ENCODE results near the gene TYMP.

TYMP gene

GRCh38 chr22:50504369-50505211 is 25.2 kb downstream of the TYMP start:
- DNase-seq: no peak

- no peak for DNase-seq
These were observed 26.2 kb downstream of the TYMP start for GRCh38 chr22:50503475-50504145.

DNA sequence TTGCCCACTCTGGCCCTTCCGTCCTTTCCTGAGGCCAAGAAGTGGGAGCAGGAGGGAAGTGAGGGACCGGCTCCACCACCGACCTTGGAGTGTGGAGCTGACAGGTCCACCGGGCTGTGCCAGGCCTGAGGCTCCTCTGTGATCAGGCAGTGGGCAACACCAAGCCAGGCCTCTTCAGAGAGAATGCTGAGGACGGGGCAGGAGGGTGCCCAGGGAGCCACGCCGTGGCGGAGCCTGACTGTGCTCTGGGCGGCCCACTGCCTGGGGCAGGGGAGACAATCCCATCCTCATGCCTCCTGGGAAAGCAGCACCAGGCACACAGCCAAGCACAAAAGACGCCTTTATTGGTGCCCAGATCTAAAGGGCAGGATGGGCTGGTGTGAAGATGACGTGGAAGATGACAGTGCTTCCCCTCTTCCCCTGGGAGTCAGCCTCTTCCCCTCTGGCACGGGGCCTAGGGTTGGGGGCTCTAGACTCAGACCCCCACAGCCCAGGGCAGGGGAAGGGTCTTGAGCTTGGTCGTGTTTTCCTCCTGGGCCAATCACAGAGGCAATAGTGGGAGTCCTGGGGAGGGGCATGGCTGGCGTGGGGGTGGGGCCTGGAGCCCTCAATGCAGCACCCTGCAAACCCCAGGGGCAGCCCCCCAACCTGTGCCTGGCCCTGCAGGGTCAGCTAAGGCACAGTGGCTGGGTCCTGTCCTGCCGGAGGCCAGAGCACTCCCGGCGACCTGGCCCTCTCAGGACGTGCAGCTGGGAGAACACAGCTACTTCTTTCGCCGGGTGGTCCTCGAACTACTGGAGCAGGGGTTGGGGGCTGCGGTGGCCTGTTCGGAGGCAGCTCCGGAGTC is 27.0 kb downstream of the TYMP start:
- no peak for DNase-seq

DNA sequence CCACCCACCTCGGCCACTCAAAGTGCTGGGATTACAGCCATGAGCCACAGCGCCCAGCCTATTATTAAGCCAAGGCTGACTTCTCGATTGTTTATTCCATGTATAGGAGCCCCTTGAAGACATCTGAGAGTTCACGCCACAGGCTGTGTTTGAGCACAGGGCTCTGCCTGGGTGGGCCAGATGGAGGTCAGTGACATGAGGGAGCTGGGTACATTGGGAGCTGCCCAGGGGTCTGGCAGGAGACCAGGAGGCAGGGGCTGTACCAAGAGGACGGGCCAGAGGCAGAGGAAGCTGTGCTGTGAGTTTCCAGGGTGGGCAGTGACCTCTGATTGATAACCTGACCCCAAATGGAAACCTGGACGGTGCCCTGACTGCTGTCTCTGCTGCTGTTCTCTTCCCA is 27.7 kb downstream of the TYMP start:
- no peak for DNase-seq

DNA sequence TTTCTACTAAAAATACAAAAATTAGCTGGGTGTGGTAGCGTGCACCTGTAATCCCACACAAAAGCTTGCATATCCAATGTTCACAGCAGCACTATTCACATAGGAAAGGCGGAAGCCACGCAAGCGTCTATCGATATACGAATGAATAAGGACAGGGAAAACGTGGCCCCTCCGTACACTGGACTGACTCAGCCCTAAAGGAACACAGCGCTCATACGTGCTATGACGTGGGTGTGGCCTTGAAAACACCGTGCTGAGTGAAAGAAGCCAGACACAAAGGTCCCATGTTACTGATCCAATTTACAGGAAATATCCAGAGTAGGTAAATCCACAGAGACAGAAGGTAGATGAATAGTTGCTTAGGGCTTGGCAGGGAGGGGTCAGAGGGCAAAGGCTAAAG is 29.4 kb downstream of the TYMP start:
- no peak for DNase-seq

DNA sequence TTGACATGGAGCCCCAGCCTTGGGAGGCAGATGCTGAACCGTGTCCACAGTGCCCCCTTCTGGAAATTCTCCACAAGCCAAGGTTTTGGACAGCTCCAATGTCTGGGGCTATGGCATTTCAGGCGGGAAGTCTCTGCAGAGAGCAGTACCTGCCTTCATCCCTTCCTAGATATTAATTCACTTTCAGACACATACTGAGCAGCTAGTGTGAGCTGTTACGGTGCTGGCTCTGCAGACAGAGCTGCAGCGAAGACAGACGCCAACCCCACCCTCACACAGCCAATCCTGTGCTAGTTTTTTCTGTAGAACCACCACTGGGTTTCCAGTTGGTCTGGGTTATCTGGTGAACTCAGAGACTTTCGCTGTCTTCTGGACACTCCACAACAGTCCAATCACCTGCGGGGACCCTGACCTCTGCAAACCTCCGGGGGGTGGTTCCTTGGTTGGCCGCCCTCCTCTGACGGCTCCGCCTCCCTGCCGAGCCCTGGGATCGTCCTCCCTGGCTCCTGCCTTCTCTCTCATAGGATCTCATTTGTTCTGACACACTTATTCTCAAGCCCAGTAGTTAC is 31.4 kb downstream of the TYMP start:
- DNase-seq: peak in 1 of 2 donors; percentile 59

GRCh38 chr22:50497093-50497492 is 32.7 kb downstream of the TYMP start:
- no peak for DNase-seq

DNA sequence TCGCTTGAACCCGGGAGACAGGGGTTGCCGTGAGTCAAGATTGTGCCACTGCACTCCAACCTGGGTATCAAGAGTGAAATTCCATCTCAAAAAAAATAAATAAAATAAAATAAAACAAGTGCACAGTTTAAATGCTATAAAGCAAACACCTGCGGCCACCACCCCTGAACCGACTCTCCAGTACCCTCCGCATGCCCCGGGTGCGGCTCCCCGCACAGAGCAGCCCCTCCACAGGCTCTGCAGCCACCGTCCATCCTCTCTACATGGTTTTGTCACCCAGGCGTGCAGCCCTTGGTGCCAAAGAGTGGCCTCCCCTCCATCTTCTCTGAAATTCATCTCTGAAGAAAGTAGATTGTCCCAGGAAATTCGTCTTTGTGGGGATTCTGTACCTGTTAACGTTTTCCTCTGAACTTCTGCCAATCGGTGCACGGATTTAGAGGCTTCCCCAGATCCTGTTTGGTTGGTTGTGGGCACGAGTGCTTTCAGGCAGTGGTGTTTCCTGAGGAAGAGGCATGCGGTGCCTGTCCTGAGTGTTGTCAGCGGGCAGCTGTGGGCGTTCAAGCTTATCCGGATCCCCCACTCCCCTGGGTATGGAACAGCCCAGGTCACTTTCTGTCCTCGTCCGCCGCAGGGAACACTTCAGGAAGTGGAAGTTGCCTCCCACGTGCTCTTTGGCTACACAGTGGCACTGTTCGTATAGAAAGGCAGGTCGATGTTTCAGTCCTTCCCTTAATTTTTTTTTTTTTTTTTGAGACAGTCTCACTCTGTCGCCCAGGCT is 39.1 kb downstream of the TYMP start:
- DNase-seq: peak in 1 of 2 donors; percentile 43

DNA sequence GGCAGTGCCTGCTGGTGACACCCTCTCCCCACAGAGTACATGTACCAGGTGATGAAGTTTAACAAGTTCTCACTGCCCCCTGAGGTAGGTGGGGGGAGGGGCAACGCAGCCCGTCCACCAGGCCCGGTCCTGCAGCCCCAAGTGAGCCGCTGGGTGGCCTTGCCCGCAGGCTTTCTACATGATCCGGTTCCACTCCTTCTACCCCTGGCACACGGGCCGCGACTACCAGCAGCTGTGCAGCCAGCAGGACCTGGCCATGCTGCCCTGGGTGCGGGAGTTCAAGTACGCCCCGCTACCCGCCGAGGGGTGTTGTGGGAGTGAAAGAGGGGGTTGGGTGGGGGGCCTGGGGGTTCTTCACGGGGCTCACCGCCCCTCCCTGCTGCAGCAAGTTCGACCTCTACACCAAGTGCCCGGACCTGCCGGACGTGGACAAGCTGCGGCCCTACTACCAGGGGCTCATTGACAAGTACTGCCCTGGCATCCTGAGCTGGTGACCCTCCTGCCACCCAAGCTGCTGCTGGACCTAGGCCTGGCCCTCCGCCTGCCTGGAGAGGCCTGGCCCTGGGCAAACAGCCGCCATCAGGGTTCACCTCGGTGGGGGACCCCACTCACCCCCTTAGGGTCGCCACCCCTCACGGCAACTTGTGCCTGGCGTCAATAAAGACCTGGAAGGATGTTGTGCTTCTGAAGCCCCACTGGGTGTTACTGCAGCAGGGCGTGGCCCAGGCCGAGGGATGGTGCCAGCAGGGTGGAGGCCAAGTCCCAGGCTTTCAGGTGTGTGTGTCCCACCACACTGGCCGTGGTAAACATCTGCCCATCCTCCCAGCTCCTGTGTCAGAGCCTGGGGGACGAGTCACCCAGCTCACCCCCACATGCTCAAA is 40.2 kb downstream of the TYMP start:
- no peak for DNase-seq

DNA sequence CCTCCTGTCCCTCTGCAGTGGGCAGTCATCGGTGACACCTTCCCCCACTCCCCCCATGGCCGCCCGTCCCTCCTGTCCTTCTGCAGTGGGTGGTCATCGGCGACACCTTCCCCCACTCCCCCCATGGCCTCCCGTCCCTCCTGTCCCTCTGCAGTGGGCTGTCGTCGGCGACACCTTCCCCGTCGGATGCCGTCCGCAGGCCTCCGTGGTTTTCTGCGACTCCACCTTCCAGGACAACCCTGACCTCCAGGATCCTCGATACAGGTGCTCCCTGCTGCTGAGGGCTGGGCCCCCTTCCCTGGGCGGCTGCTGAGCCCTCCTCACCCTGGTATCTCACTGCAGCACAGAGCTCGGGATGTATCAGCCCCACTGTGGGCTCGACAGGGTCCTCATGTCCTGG is 40.9 kb downstream of the TYMP start:
- DNase-seq: no peak

GRCh38 chr22:50488006-50488677 is 41.7 kb downstream of the TYMP start:
- DNase-seq: no peak

DNA sequence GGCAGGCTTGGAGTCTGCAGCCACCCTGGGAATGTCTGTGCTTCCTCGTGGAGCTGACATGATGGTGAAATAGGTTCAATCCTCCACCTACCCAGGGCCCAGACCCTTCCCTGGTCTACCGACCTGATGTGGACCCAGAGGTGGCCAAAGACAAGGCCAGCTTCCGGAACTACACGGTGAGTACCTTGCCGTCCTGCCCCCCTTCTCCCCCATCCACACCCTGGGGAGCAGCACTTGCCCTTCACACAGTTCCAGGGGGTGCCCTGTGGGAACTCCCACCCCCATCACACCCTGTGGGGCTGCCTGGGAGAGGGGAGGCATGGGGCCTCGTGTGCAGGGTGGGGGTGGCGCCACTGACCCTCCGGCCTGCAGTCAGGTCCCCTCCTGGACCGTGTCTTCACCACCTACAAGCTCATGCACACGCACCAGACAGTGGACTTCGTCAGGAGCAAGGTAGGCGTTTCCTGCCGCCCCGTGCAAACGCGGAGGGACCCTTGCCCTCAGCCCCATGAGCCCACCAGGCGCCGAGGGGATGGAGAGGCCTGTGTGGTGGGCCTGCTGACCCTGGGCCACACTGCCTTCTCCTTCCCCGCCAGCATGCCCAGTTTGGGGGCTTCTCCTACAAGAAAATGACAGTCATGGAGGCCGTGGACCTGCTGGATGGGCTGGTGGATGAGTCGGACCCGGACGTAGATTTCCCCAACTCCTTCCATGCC is 42.4 kb downstream of the TYMP start:
- no peak for DNase-seq

DNA sequence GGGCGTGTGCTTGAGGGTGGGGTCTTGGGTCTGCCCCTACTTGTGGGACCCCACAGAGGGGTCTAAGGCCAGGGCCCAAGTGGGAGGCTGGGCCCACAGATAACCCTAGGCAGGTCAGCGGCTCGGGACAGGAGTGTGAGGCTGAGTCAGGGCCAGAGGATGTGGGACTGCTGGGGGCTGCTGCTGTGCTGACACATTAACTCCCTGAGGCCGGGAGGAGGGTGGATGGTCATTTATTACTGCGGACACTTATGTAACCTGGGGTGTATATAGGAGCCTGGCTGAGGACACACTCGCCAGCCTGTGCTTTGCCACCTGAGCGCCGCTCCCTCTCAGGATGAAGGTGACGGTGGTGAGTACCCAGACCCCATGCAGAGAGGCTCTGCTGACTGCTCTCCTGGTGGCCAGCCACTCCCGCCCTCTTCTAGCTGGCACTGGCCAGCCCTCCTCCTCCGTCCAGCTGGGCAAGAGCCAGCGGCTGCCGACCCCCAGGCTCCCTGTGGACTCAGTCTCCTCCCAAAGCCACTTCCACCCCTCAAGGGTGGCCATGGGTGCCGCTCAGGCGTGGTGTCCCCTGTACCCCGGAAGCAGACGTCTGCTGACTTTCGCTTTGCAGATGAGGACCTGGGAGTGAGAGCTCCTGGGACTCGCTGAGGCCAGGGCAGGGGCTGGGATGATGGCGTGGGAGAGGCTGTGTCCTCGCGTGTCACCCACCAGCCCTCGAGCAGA is 43.1 kb downstream of the TYMP start, which contains the start of gene MIOX:
TSS of gene MIOX (plus strand) at position 299 of the 729 bp plus-strand sequence. CDS start at position 338, 39 bp downstream.
- no peak for DNase-seq

GRCh38 chr22:50485221-50486131 is 44.3 kb downstream of the TYMP start:
- DNase-seq: no peak

DNA sequence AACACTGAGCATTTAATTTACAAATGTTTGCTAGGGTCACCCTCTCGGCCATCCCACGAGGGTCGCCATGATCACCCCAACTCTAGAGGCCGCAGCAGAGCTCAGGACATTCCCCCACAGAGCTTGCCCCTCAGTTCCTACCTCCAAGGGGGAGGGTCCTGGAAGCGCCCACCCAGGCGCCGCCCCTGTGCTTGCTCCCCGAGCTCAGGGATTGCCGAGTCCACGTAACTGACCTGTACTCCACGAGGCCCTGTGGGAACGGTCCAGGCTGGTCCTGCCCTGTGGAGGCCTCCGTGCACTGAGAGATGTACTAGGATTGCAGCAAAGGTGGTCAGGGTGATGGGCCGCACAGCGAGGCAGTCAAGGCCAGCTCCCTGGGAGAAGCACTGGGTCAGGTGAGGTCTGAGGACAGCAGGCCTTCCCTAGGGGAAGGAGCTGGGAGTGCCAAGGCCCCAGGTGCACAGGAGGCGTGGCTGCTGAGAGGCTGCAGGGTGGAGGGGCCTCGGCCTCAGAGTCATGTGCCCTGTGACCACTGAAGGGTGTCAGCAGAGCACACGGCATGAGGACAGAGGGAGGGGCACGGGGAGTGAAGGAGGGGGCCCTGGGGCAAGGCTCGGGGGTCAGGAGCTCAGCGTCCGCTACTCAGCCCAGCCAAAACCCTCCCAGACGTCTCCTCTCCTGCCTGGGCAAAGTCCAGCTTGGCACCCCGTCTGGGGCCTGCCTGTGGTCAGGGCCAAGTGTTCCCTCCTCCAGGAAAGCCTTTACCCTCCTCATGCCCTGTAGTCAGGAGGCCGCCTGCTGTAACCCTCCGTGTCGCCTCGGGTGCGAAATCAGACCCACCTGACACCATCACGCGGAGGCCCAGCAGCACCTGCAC is 45.6 kb downstream of the TYMP start:
- no peak for DNase-seq

GRCh38 chr22:50483556-50483955 is 46.3 kb downstream of the TYMP start:
- no peak for DNase-seq

GRCh38 chr22:50483106-50483505 is 46.7 kb downstream of the TYMP start:
- no peak for DNase-seq
